Upper lobe of left lung (tissue), 6 donors: ENCODE results near the gene PER3. TPM values are rescaled to one million over a fixed set of nuclear protein-coding genes. Genes with fewer than 3 reads are reported as not detected.

Experiments used
- ATAC-seq, 2 donors: fragments of 200-7000 bp; cut with Tn5 transposase; one replicate each; pipeline ENCODE4 v1.9.1; 2022; ENCODE audit warnings: mild to moderate bottlenecking in 2 of 2, moderate library complexity in 2 of 2; ENCODE audit not compliant: low FRiP score in 2 of 2
- DNase-seq, 2 donors: peaks; one replicate each; pipeline ENCODE4 v3.0.0-alpha.2; 2019 to 2020
- H3K27ac ChIP-seq, 4 donors: fragments of 200-600 bp; sonication (generic); one replicate each; pipeline ENCODE4 v1.5.1; 2016 to 2019
- H3K27me3 ChIP-seq, 4 donors: fragments of 200-600 bp; sonication (generic); one replicate each; pipeline ENCODE4 v1.5.1; 2017 to 2019
- H3K36me3 ChIP-seq, 4 donors: fragments of 200-600 bp; sonication (generic); one replicate each; pipeline ENCODE4 v1.5.1; 2016 to 2019
- H3K4me1 ChIP-seq, 4 donors: fragments of 200-600 bp; sonication (generic); one replicate each; pipeline ENCODE4 v1.5.1; 2018 to 2019
- H3K4me3 ChIP-seq, 4 donors: fragments of 200-600 bp; sonication (generic); one replicate each; pipeline ENCODE4 v1.5.1; 2017 to 2019; ENCODE audit warnings: mild to moderate bottlenecking in 2 of 4, moderate library complexity in 1 of 4
- H3K9me3 ChIP-seq, 4 donors: fragments of 200-600 bp; sonication (generic); one replicate each; pipeline ENCODE4 v1.5.1; 2018 to 2019
- EP300 ChIP-seq, 4 donors: sonication (generic); formaldehyde crosslinking; IDR thresholded peaks; one replicate each; pipeline ENCODE4 v1.5.1; 2017; ENCODE audit warnings: antibody characterized with exemption in 4 of 4, control low read depth in 2 of 4
- POLR2A ChIP-seq, 4 donors: fragments of 450-650 bp; IDR thresholded peaks; one replicate each; pipeline ENCODE4 v1.5.1; 2016 to 2017; ENCODE audit warnings: antibody characterized with exemption in 4 of 4, mild to moderate bottlenecking in 2 of 4
- POLR2AphosphoS5 ChIP-seq, 2 donors: sonication (generic); formaldehyde crosslinking; IDR thresholded peaks; one replicate each; pipeline ENCODE4 v1.5.1; 2017; ENCODE audit warnings: antibody characterized with exemption in 2 of 2
- WGBS, 2 donors: methylation state at CpG; one replicate each; pipeline ENCODE4 v1.1.5; 2017 to 2018; 5-methylcytosine and 5-hydroxymethylcytosine counted together
- total RNA-seq, 6 donors: library from RNA; depleted of rRNA in 4 of 6; stranded (reverse); fragments of >200 nt in 4 of 6; gene quantifications; one replicate each; pipeline versions ENCODE4 v1.1.0 to v1.2.1, GENCODE V29; 2016 to 2021
- TF ChIP-seq, protein P1 (sequence below), 6 experiments: fragments of 450-650 bp in 4 of 6; fragments of 200-600 bp in 2 of 6; sonication (generic) in 2 of 6; IDR thresholded peaks; one replicate each; pipeline ENCODE4 v1.5.1; 2016 to 2019; ENCODE audit warnings: antibody characterized with exemption in 6 of 6
- donor health status: DM: no; HTN: no; CAD: no; lungs with moderate emphysema.
- donor health status: DM: no; HTN: yes; CAD: no; lungs with severe emphysema.

Gene PER3
- total RNA-seq, 6 donors from 2014 or later = 20.1 to 43.0 (median 26.9) TPM

DNA sequence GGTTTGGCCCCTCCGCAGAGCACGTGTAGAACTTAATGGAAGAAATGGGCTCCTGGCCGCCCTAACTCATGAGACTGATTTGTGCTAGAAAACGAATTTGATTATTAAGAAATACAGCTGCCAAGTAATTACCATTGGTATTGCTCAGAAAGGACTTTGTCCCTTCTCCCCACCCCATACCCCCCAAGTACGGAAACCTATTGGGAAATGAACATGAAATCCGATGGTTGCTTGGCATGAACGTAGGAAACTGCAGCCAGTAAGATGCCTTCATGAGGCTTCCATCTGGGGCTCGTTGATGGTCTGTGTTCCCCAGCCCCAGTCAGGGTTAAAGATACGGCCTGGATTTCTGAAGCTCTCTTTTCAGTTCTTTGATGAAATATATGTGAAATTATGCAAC, 21.4 kb downstream of the PER3 start:
- TF ChIP-seq EP300 (IDR thresholded peaks at IDR 0.05) = no peak
- no peak overlapping the region for H3K27ac ChIP-seq
- no peaks in the 10 kb centered on the region for H3K4me1 ChIP-seq
- no peak for DNase-seq
- H3K4me3 ChIP-seq = no peak overlapping the region
- H3K27me3 ChIP-seq = no peaks in the 10 kb centered on the region
- WGBS, 2 donors = 87 to 90% methylated on average over 9 of the region's 9 CpGs
- no peak for ATAC-seq
- H3K36me3 ChIP-seq = peaks cover 2 to 90% (median 46%) of the 10 kb centered on the region in 4 donors
- no peaks in the 10 kb centered on the region for H3K9me3 ChIP-seq

DNA sequence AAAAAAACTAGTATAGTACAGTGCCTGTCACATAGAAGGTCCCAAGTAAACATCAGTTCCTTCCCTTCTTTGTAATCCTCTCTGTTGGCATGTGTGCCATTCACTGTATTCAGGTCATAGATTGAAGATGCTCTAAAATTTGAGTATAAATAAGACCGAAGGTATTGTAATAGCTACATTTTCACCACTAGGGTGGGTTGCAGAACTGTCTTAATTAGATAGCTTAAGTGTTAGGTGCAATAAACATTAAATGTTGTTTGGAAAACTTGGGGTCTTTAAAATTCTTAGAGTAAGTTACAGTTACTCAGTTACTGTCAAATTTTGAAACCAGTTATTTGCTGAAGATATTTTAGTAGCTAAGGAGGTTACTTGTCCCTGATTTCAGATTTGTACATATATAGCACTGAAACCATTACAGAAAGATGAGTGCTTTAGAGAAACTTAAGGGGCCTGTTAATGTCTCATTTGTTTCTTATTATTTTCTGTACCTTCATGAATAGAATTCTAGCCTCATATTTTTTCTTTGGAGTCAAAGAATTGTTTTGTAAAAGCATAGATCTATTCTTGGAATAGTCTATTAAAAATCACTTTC, 24.3 kb downstream of the PER3 start:
- TF ChIP-seq POLR2A (IDR thresholded peaks at IDR 0.05) = no peak
- TF ChIP-seq, protein P1, sequence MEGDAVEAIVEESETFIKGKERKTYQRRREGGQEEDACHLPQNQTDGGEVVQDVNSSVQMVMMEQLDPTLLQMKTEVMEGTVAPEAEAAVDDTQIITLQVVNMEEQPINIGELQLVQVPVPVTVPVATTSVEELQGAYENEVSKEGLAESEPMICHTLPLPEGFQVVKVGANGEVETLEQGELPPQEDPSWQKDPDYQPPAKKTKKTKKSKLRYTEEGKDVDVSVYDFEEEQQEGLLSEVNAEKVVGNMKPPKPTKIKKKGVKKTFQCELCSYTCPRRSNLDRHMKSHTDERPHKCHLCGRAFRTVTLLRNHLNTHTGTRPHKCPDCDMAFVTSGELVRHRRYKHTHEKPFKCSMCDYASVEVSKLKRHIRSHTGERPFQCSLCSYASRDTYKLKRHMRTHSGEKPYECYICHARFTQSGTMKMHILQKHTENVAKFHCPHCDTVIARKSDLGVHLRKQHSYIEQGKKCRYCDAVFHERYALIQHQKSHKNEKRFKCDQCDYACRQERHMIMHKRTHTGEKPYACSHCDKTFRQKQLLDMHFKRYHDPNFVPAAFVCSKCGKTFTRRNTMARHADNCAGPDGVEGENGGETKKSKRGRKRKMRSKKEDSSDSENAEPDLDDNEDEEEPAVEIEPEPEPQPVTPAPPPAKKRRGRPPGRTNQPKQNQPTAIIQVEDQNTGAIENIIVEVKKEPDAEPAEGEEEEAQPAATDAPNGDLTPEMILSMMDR (IDR thresholded peaks at IDR 0.05) = peak in 5 of 6 experiments; percentile 3 to 51 (median 37)
- no peak for DNase-seq
- no peak for ATAC-seq
- Histone ChIP-seq H3K9me3 (no peaks in the 10 kb centered on the region), H3K36me3 (peaks cover 8 to 90% (median 50%) of the 10 kb centered on the region in 4 donors), H3K4me3 (no peak overlapping the region), H3K4me1 (no peaks in the 10 kb centered on the region), H3K27ac (no peak overlapping the region), H3K27me3 (no peaks in the 10 kb centered on the region)
- WGBS, 2 donors = 20 to 28% methylated on average over 1 of the region's 1 CpG

DNA sequence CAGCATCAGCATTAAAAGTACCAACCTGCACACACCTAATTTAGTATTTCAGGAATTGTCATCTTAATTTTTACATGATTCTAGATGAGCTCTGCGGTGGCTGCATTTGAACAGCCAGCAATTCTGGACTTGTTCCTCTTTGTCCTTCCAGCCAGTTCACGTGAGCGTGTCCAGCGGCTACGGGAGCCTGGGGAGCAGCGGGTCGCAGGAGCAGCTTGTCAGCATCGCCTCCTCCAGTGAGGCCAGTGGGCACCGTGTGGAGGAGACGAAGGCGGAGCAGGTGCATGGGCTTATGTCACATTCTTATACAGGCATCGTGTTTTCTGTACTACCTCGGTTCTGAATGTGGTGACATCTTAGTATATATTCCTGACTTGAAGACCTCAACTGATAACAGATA, 25.7 kb downstream of the PER3 start:
- no peak overlapping the region for H3K4me3 ChIP-seq
- no peak overlapping the region for H3K27ac ChIP-seq
- 93 to 96% methylated on average over 13 of the region's 13 CpGs for WGBS, 2 donors
- TF ChIP-seq POLR2AphosphoS5 (IDR thresholded peaks at IDR 0.05) = no peak
- no peak for TF ChIP-seq POLR2A (IDR thresholded peaks at IDR 0.05)
- no peak for TF ChIP-seq EP300 (IDR thresholded peaks at IDR 0.05)
- TF ChIP-seq, protein P1 (IDR thresholded peaks at IDR 0.05) = no peak
- no peaks in the 10 kb centered on the region for H3K27me3 ChIP-seq
- peaks cover 6 to 89% (median 42%) of the 10 kb centered on the region in 4 donors for H3K36me3 ChIP-seq
- no peaks in the 10 kb centered on the region for H3K4me1 ChIP-seq
- DNase-seq = peak in 1 of 2 donors; percentile 50
- peaks cover 0 to 4% (median 0%) of the 10 kb centered on the region in 4 donors for H3K9me3 ChIP-seq
- no peak for ATAC-seq

DNA sequence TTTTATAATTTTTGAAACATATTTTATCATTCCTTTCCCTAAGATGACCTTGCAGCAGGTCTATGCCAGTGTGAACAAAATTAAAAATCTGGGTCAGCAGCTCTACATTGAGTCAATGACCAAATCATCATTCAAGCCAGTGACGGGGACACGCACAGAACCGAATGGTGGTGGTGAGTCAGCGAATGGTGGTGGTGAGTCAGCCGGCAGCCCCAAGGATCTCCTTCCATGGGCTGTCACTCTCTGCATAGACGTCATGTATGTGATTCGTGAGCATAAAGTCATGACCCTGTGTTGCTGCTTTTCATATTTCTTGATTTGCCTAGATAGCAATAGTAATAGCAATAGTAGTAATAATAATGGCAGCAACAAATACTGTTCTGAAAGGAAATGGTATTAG, 26.3 kb downstream of the PER3 start:
- Histone ChIP-seq H3K36me3 (peaks cover 6 to 85% (median 37%) of the 10 kb centered on the region in 4 donors), H3K9me3 (peaks cover 0 to 4% (median 0%) of the 10 kb centered on the region in 4 donors), H3K4me3 (no peak overlapping the region), H3K27ac (no peak overlapping the region), H3K27me3 (no peaks in the 10 kb centered on the region), H3K4me1 (no peaks in the 10 kb centered on the region)
- ATAC-seq (no peak), DNase-seq (peak in 1 of 2 donors; percentile 31)
- TF ChIP-seq POLR2AphosphoS5 (IDR thresholded peaks at IDR 0.05) (no peak), POLR2A (IDR thresholded peaks at IDR 0.05) (no peak), EP300 (IDR thresholded peaks at IDR 0.05) (no peak)
- TF ChIP-seq, protein P1 (IDR thresholded peaks at IDR 0.05) = no peak
- 82 to 87% methylated on average over 7 of the region's 7 CpGs for WGBS, 2 donors

DNA sequence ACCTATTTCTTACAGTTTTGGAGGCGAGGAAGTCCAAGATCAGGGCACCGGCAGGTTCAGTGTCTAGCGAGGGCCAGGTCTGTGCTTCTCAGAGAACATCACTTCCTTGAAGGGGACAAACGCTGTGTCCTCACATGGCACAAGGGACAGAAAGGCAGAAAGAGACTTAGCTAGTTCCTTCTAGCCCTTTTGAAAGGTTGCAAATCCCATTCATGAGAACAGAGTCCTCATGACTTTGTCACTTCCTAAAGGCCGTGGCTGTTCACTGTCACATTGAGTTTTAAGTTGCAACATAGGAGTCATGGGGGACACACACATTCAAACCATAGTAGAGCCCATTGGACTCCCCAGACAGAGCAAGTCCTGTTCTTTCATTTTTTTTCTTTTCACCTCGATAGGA, 27.4 kb downstream of the PER3 start:
- Histone ChIP-seq H3K9me3 (peaks cover 0 to 4% (median 0%) of the 10 kb centered on the region in 4 donors), H3K36me3 (peaks cover 6 to 75% (median 29%) of the 10 kb centered on the region in 4 donors), H3K4me3 (no peak overlapping the region), H3K27ac (no peak overlapping the region), H3K27me3 (no peaks in the 10 kb centered on the region), H3K4me1 (no peaks in the 10 kb centered on the region)
- TF ChIP-seq POLR2AphosphoS5 (IDR thresholded peaks at IDR 0.05) = no peak
- TF ChIP-seq, protein P1 (IDR thresholded peaks at IDR 0.05) = no peak
- TF ChIP-seq POLR2A (IDR thresholded peaks at IDR 0.05) = peak in 1 of 4 donors; percentile 12
- TF ChIP-seq EP300 (IDR thresholded peaks at IDR 0.05) = no peak
- WGBS, 2 donors = 89 to 90% methylated on average over 6 of the region's 6 CpGs
- DNase-seq (no peak), ATAC-seq (no peak)
